HCT116 (cell line): ENCODE measurements around the gene OTOG.

ENCODE experiments used
- CEBPB ChIP-seq: IDR thresholded peaks from 2 replicates; pipeline ENCODE4 v1.6.1; 2012; ENCODE audit warnings: low read depth
- CTCF ChIP-seq, 3 experiments: fragments of 200-600 bp in 1 of 3; sonication (generic) in 1 of 3; IDR thresholded peaks in 2 of 3; conservative IDR thresholded peaks in 1 of 3; 2 replicates each; pipeline ENCODE4 v1.5.1; 2012 to 2017; ENCODE audit warnings: low read depth in 2 of 3, low read length in 2 of 3, antibody characterized with exemption in 1 of 3, borderline replicate concordance in 1 of 3, control low read depth in 1 of 3, mild to moderate bottlenecking in 1 of 3, mixed read lengths in 1 of 3, mixed run types in 1 of 3, moderate library complexity in 1 of 3; ENCODE audit not compliant: insufficient read depth in 1 of 3
- EZH2 ChIP-seq: fragments of 200-600 bp; sonication (generic); IDR thresholded peaks from 2 replicates; pipeline ENCODE4 v1.6.1; 2017; ENCODE audit warnings: antibody characterized with exemption, mixed run types
- JUND ChIP-seq: IDR thresholded peaks from 2 replicates; pipeline ENCODE4 v1.6.1; 2012
- POLR2A ChIP-seq: IDR thresholded peaks from 2 replicates; pipeline ENCODE4 v1.7.0; 2011; ENCODE audit warnings: borderline replicate concordance; ENCODE audit not compliant: insufficient read depth, insufficient read length; ENCODE audit errors: extremely low read depth
- POLR2AphosphoS5 ChIP-seq: IDR thresholded peaks from 2 replicates; pipeline ENCODE4 v1.6.1; 2011; ENCODE audit warnings: mild to moderate bottlenecking, low read depth, low read length, moderate library complexity
- RAD21 ChIP-seq: IDR thresholded peaks from 2 replicates; pipeline ENCODE4 v1.6.1; 2012; ENCODE audit warnings: low read depth, mild to moderate bottlenecking
- SIN3A ChIP-seq: IDR thresholded peaks from 2 replicates; pipeline ENCODE4 v1.6.1; 2012; ENCODE audit warnings: low read depth

GRCh38 chr11:17500673-17501072 is 46.4 kb upstream of the OTOG start:
- no peak for TF ChIP-seq CTCF (IDR thresholded peaks at IDR 0.05 in 2 of 3, conservative IDR thresholded peaks at IDR 0.05 in 1 of 3; ENCODE audit: borderline replicate concordance in 1 of 3, insufficient read depth in 1 of 3, low read depth in 2 of 3, low read length in 2 of 3)
- no peak for TF ChIP-seq EZH2
- no peak for TF ChIP-seq POLR2A
- no peak for TF ChIP-seq RAD21
- no peak for TF ChIP-seq POLR2AphosphoS5
- TF ChIP-seq CEBPB, result no peak
- TF ChIP-seq JUND, result no peak
- TF ChIP-seq SIN3A, result no peak
